Mesenchymal stem cell (in vitro differentiated cells and primary cell): Measurements from ENCODE around the gene CAVIN2.

Source experiments
- DNase-seq: peaks from one replicate; pipeline ENCODE4 v3.0.0-alpha.2; 2013
- H2AFZ ChIP-seq: one replicate; pipeline ENCODE4 v1.6.1; 2013; ENCODE audit warnings: low read depth, mild to moderate bottlenecking, control low read depth, inconsistent platforms, low read length, moderate library complexity
- H2AK5ac ChIP-seq: 2 replicates; pipeline ENCODE4 v1.6.1; 2013; ENCODE audit warnings: low read length, moderate library complexity, mild to moderate bottlenecking, inconsistent platforms; ENCODE audit not compliant: severe bottlenecking
- H2BK120ac ChIP-seq: one replicate; pipeline ENCODE4 v1.6.1; 2013; ENCODE audit warnings: low read depth, mild to moderate bottlenecking, inconsistent platforms, low read length, moderate library complexity
- H2BK12ac ChIP-seq, 2 experiments: one replicate each; pipeline ENCODE4 v1.6.1; 2013; ENCODE audit warnings: inconsistent platforms in 2 of 2, low read length in 2 of 2, mild to moderate bottlenecking in 2 of 2, moderate library complexity in 2 of 2, control low read depth in 1 of 2
- H2BK15ac ChIP-seq: one replicate; pipeline ENCODE4 v1.6.1; 2013; ENCODE audit warnings: mild to moderate bottlenecking, low read depth, inconsistent platforms; ENCODE audit not compliant: poor library complexity, severe bottlenecking
- H2BK5ac ChIP-seq: 2 replicates; pipeline ENCODE4 v1.6.1; 2013; ENCODE audit warnings: low read depth, mild to moderate bottlenecking, low read length, control low read depth, inconsistent platforms; ENCODE audit not compliant: poor library complexity, severe bottlenecking
- H3K14ac ChIP-seq, 2 experiments: one replicate each; pipeline ENCODE4 v1.6.1; 2013; ENCODE audit warnings: inconsistent platforms in 2 of 2, low read length in 2 of 2, control low read depth in 1 of 2, mild to moderate bottlenecking in 1 of 2, moderate library complexity in 1 of 2
- H3K18ac ChIP-seq, 2 experiments: one replicate each; pipeline ENCODE4 v1.6.1; 2013; ENCODE audit warnings: inconsistent platforms in 2 of 2, low read length in 2 of 2, control low read depth in 1 of 2, low read depth in 1 of 2, mild to moderate bottlenecking in 1 of 2
- H3K23ac ChIP-seq, 2 experiments: one replicate each; pipeline ENCODE4 v1.6.1; 2013; ENCODE audit warnings: inconsistent platforms in 2 of 2, low read length in 2 of 2, mild to moderate bottlenecking in 2 of 2, moderate library complexity in 2 of 2, control low read depth in 1 of 2
- H3K27ac ChIP-seq: 2 replicates; pipeline ENCODE4 v1.5.1; 2013; ENCODE audit warnings: mild to moderate bottlenecking, moderate library complexity, low read length, control low read depth, inconsistent platforms; ENCODE audit not compliant: poor library complexity, severe bottlenecking
- H3K27me3 ChIP-seq, 2 experiments: 2 replicates each; pipeline versions ENCODE4 v1.6.1 to v1.7.0; 2013; ENCODE audit warnings: low read length in 2 of 2, mild to moderate bottlenecking in 2 of 2, moderate library complexity in 2 of 2, control low read depth in 1 of 2, inconsistent platforms in 1 of 2; ENCODE audit not compliant: control insufficient read depth in 1 of 2, insufficient read depth in 1 of 2
- H3K36me3 ChIP-seq, 2 experiments: 2 replicates each; pipeline versions ENCODE4 v1.6.1 to v1.7.0; 2013; ENCODE audit warnings: low read length in 2 of 2, control low read depth in 1 of 2, inconsistent platforms in 1 of 2, low read depth in 1 of 2, mild to moderate bottlenecking in 1 of 2; ENCODE audit not compliant: insufficient read depth in 2 of 2, control insufficient read depth in 1 of 2
- H3K4ac ChIP-seq, 2 experiments: one replicate each; pipeline ENCODE4 v1.6.1; 2013; ENCODE audit warnings: inconsistent platforms in 2 of 2, low read length in 2 of 2, mild to moderate bottlenecking in 2 of 2, moderate library complexity in 2 of 2, control low read depth in 1 of 2, low read depth in 1 of 2
- H3K4me1 ChIP-seq: 2 replicates; pipeline ENCODE4 v1.6.1; 2013; ENCODE audit warnings: low read depth, low read length, control low read depth; ENCODE audit not compliant: control insufficient read depth, insufficient read depth
- H3K4me2 ChIP-seq: 2 replicates; pipeline ENCODE4 v1.6.1; 2013; ENCODE audit warnings: low read length, mild to moderate bottlenecking, inconsistent platforms; ENCODE audit not compliant: poor library complexity, severe bottlenecking
- H3K4me3 ChIP-seq, 2 experiments: 2 replicates each; pipeline versions ENCODE4 v1.5.1 to v1.7.0; 2013; ENCODE audit warnings: low read length in 2 of 2, mild to moderate bottlenecking in 2 of 2, control low read depth in 1 of 2, low read depth in 1 of 2; ENCODE audit not compliant: insufficient read depth in 1 of 2
- H3K79me1 ChIP-seq: replicated peaks from 2 replicates; pipeline ENCODE4 v1.6.1; 2013; ENCODE audit warnings: mild to moderate bottlenecking, control low read depth, low read length, inconsistent platforms; ENCODE audit not compliant: poor library complexity, severe bottlenecking
- H3K9ac ChIP-seq: 2 replicates; pipeline ENCODE4 v1.7.0; 2013; ENCODE audit warnings: mild to moderate bottlenecking, low read length, moderate library complexity
- H3K9me3 ChIP-seq: 2 replicates; pipeline ENCODE4 v1.7.0; 2013; ENCODE audit warnings: mild to moderate bottlenecking, low read length; ENCODE audit not compliant: control insufficient read depth
- H4K8ac ChIP-seq: one replicate; pipeline ENCODE4 v1.6.1; 2013; ENCODE audit warnings: inconsistent platforms, mild to moderate bottlenecking, low read length, moderate library complexity
- H4K91ac ChIP-seq: one replicate; pipeline ENCODE4 v1.6.1; 2013; ENCODE audit warnings: mild to moderate bottlenecking, low read length, inconsistent platforms
- WGBS: methylation state at CpG from one replicate; pipeline ENCODE4 v1.1.7; 2013; ENCODE audit warnings: mixed read lengths; 5-methylcytosine and 5-hydroxymethylcytosine counted together

The CAVIN2 gene

GRCh38 chr2:191803007-191803406, 43.9 kb downstream of the CAVIN2 start:
- Histone ChIP-seq H2AFZ (no peak overlapping the region), H3K4me2 (no peak overlapping the region), H2BK5ac (no peak overlapping the region), H4K8ac (no peak overlapping the region), H3K79me1 (no peaks in the 10 kb centered on the region), H3K18ac (no peak overlapping the region), H2BK15ac (no peak overlapping the region), H3K27ac (no peak overlapping the region), H3K4ac (no peak overlapping the region), H3K27me3 (no peaks in the 10 kb centered on the region), H3K4me1 (no peaks in the 10 kb centered on the region), H3K4me3 (no peak overlapping the region), H2BK12ac (no peak overlapping the region), H3K9ac (no peak overlapping the region), H2BK120ac (no peak overlapping the region), H2AK5ac (no peak overlapping the region), H4K91ac (no peak overlapping the region), H3K9me3 (no peaks in the 10 kb centered on the region), H3K36me3 (no peaks in the 10 kb centered on the region), H3K23ac (no peak overlapping the region), H3K14ac (no peak overlapping the region)
- WGBS: no CpG with 5 or more reads among the region's 1 CpG
- DNase-seq: no peak

GRCh38 chr2:191802180-191802579, 44.7 kb downstream of the CAVIN2 start:
- Histone ChIP-seq H2BK15ac (no peak overlapping the region), H4K91ac (no peak overlapping the region), H2BK12ac (no peak overlapping the region), H3K23ac (no peak overlapping the region), H3K27ac (no peak overlapping the region), H3K27me3 (no peaks in the 10 kb centered on the region), H3K79me1 (no peaks in the 10 kb centered on the region), H2BK120ac (no peak overlapping the region), H3K36me3 (no peaks in the 10 kb centered on the region), H3K4me2 (no peak overlapping the region), H3K14ac (no peak overlapping the region), H3K9ac (no peak overlapping the region), H2AFZ (no peak overlapping the region), H4K8ac (no peak overlapping the region), H3K9me3 (no peaks in the 10 kb centered on the region), H3K4ac (no peak overlapping the region), H2BK5ac (no peak overlapping the region), H3K4me1 (no peaks in the 10 kb centered on the region), H3K18ac (no peak overlapping the region), H2AK5ac (no peak overlapping the region), H3K4me3 (no peak overlapping the region)
- 86% methylated on average over 5 of the region's 5 CpGs for WGBS
- no peak for DNase-seq

DNA sequence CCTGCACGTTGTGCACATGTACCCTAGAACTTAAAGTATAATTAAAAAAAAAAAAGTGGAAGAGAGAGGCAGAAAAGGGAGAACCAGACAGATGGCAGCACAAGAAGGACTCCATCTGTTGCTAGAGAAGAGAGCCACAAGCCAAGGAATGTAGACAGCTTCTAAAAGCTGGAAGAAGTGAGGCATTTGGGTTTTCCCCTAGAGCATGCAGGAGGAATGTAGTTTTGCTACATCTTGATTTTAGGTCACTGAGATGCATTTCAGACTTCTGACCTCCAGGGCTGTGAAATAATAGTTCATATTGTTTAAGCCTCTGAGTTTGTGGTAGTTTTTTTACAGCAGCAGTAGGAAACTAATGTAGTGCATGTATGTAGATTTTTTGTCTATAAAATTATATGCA, 46.0 kb downstream of the CAVIN2 start:
- Histone ChIP-seq H3K14ac (no peak overlapping the region), H3K79me1 (no peaks in the 10 kb centered on the region), H2AFZ (no peak overlapping the region), H2BK5ac (no peak overlapping the region), H3K4ac (no peak overlapping the region), H4K91ac (no peak overlapping the region), H3K36me3 (no peaks in the 10 kb centered on the region), H2AK5ac (no peak overlapping the region), H3K4me2 (no peak overlapping the region), H2BK15ac (no peak overlapping the region), H3K23ac (no peak overlapping the region), H3K9ac (no peak overlapping the region), H3K4me3 (no peak overlapping the region), H3K27me3 (no peaks in the 10 kb centered on the region), H4K8ac (no peak overlapping the region), H3K27ac (no peak overlapping the region), H2BK120ac (no peak overlapping the region), H2BK12ac (no peak overlapping the region), H3K9me3 (no peaks in the 10 kb centered on the region), H3K4me1 (no peaks in the 10 kb centered on the region), H3K18ac (no peak overlapping the region)
- no peak for DNase-seq
- no CpG with 5 or more reads among the region's 1 CpG for WGBS

- H2BK15ac ChIP-seq: no peak overlapping the region
- H3K9ac ChIP-seq: no peak overlapping the region
- H2BK120ac ChIP-seq: no peak overlapping the region
- no peaks in the 10 kb centered on the region for H3K4me1 ChIP-seq
- H3K9me3 ChIP-seq: no peaks in the 10 kb centered on the region
- no peak overlapping the region for H4K91ac ChIP-seq
- H3K4ac ChIP-seq: no peak overlapping the region
- no peak overlapping the region for H4K8ac ChIP-seq
- H2AK5ac ChIP-seq: no peak overlapping the region
- no peak overlapping the region for H3K27ac ChIP-seq
- no peak overlapping the region for H2BK5ac ChIP-seq
- no peak overlapping the region for H3K4me3 ChIP-seq
- H3K79me1 ChIP-seq: no peaks in the 10 kb centered on the region
- no peak for DNase-seq
- H3K27me3 ChIP-seq: no peaks in the 10 kb centered on the region
- H3K18ac ChIP-seq: no peak overlapping the region
- H3K23ac ChIP-seq: no peak overlapping the region
- WGBS: no CpG with 5 or more reads among the region's 2 CpGs
- no peak overlapping the region for H2AFZ ChIP-seq
- no peak overlapping the region for H3K4me2 ChIP-seq
- H3K14ac ChIP-seq: no peak overlapping the region
- H2BK12ac ChIP-seq: no peak overlapping the region
- H3K36me3 ChIP-seq: no peaks in the 10 kb centered on the region
Measured at GRCh38 chr2:191799526-191799925, 47.4 kb downstream of the CAVIN2 start.
